Left ventricle myocardium inferior (tissue), 1 donor: ENCODE measurements around the gene METTL27. TPM values are rescaled to one million over a fixed set of nuclear protein-coding genes. Genes with fewer than 3 reads are reported as not detected.

Experiments used
- DNase-seq: peaks from one replicate; pipeline ENCODE4 v3.0.0-alpha.2; 2020
- H3K27ac ChIP-seq: fragments of 200-600 bp; replicated peaks from 2 replicates; pipeline ENCODE4 v1.8.0; 2021
- H3K27me3 ChIP-seq: fragments of 200-600 bp; 2 replicates; pipeline ENCODE4 v1.8.0; 2021; ENCODE audit warnings: low read depth
- H3K36me3 ChIP-seq: fragments of 200-600 bp; 2 replicates; pipeline ENCODE4 v1.8.0; 2021
- H3K4me1 ChIP-seq: fragments of 200-600 bp; 2 replicates; pipeline ENCODE4 v1.8.0; 2021
- H3K4me3 ChIP-seq: fragments of 200-600 bp; 2 replicates; pipeline ENCODE4 v1.8.0; 2021; ENCODE audit warnings: mild to moderate bottlenecking, moderate library complexity
- H3K9me3 ChIP-seq: fragments of 200-600 bp; replicated peaks from 2 replicates; pipeline ENCODE4 v1.8.0; 2021
- intact Hi-C: fragments of 100-400 bp; cut with micrococcal nuclease; formaldehyde crosslinking; loops from one replicate; pipeline ENCODE4 v1.11.0; 2022
- total RNA-seq: library from RNA; stranded (reverse); fragmentation: NEBNext Ultra II Directional; extraction: Animal tissue kit (Norgen Biotek cat#: 25700); gene quantifications from one replicate; pipeline ENCODE4 v1.2.1, GENCODE V29; 2021
- TF ChIP-seq, protein P1 (sequence below): fragments of 200-600 bp; IDR thresholded peaks from 2 replicates; pipeline ENCODE4 v1.8.0; 2021; ENCODE audit warnings: antibody characterized with exemption, mild to moderate bottlenecking, borderline replicate concordance
- donor health status: DM: no; HTN: yes; CAD: no; lungs with severe emphysema.

The METTL27 gene
- total RNA-seq, 1 donor from 2014 or later, result 0.44 TPM

DNA sequence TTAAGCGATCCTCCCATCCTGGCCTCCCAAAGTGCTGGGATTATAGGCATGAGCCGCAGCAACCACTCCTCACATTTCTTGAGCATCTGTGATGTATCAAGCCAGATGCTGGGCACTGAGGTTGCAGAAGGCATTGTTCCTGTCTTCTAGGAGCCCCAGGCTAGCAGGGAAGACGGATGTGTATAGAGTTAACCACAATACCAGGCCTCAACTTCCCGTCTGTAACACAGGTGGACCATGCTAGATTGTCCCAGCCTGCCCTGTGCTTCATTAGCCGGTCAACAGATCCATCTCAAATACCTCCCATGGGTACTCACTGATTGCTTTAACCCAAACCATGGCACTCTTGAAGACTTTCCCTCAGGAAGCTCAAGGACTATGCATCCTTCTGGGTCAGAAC, 13.3 kb downstream of the METTL27 start:
- no peak for DNase-seq
- Histone ChIP-seq H3K27ac (no peak overlapping the region), H3K36me3 (no peaks in the 10 kb centered on the region), H3K27me3 (peaks cover 59% of the 10 kb centered on the region), H3K9me3 (no peaks in the 10 kb centered on the region), H3K4me3 (no peak overlapping the region), H3K4me1 (peaks cover 13% of the 10 kb centered on the region)
- intact Hi-C loops, result no loop called here
- TF ChIP-seq, protein P1, sequence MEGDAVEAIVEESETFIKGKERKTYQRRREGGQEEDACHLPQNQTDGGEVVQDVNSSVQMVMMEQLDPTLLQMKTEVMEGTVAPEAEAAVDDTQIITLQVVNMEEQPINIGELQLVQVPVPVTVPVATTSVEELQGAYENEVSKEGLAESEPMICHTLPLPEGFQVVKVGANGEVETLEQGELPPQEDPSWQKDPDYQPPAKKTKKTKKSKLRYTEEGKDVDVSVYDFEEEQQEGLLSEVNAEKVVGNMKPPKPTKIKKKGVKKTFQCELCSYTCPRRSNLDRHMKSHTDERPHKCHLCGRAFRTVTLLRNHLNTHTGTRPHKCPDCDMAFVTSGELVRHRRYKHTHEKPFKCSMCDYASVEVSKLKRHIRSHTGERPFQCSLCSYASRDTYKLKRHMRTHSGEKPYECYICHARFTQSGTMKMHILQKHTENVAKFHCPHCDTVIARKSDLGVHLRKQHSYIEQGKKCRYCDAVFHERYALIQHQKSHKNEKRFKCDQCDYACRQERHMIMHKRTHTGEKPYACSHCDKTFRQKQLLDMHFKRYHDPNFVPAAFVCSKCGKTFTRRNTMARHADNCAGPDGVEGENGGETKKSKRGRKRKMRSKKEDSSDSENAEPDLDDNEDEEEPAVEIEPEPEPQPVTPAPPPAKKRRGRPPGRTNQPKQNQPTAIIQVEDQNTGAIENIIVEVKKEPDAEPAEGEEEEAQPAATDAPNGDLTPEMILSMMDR, result no peak

DNA sequence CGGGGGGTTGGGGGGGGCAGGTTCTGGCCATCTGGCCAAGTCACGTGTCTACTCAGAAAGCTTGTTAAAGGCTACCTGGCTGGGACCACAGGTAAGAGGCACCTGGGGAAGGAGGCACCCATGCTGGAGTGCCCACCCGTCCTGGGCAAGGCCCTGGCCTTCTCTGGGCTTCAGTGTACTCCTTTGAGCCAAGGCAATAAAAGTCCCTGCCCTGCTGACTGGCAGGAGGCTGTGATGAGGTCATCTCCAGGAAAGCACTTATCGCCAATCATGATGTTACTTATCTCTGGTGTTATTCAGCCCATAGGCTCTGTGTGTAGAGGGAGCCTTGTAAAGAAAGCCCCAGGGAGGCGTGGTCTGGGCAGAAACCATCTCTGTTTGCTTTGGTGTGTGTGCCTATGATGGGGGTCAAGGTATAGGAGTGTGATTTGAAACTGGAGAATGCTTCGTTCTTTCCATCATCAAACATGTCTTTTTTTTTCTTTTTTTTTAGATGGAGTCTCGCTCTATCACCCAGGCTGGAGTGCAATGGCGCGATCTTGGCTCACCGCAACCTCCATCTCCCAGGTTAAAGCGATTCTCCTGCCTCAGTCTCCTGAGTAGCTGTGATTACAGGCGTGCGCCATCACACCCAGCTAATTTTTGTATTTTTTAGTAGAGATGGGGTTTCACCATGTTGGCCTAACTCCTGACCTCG, 14.1 kb downstream of the METTL27 start:
- Histone ChIP-seq H3K27ac (no peak overlapping the region), H3K4me3 (no peak overlapping the region), H3K36me3 (no peaks in the 10 kb centered on the region), H3K9me3 (no peaks in the 10 kb centered on the region), H3K27me3 (peaks cover 62% of the 10 kb centered on the region), H3K4me1 (peaks cover 13% of the 10 kb centered on the region)
- DNase-seq, result no peak
- TF ChIP-seq, protein P1, result no peak
- intact Hi-C loops, result no loop called here

DNA sequence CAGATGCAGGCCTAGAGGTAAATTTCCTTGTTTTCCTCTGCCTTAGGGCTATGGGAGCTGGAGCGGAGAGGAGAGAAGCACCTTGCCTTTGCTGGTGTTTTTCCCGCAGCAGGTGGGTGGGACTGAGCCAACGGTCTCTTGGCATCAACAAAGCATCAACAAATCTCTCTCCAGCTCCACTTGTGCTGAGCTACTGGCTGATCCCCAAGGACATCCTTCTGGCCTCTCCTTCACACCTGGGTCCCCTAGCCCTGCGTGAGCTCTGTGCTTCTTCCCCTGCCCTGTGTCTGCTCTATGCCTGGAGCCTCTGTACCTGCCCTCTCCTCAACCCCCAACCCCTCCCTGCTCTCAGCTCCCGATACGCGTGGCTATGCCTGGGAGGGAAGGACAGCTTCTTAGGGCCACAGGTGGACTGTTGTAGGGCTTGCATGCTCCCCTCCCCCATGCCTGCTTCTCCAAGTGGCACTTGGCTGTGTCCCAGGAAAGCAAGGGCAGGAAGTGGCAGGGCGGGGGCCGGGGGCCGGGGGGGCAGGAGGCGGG, 14.7 kb downstream of the METTL27 start:
- H3K27me3 ChIP-seq, result peaks cover 57% of the 10 kb centered on the region
- no peak for DNase-seq
- no peaks in the 10 kb centered on the region for H3K9me3 ChIP-seq
- TF ChIP-seq, protein P1, result no peak
- peak overlapping the region; percentile 8 for H3K27ac ChIP-seq
- peaks cover 13% of the 10 kb centered on the region for H3K4me1 ChIP-seq
- intact Hi-C loops, result no loop called here
- H3K36me3 ChIP-seq, result no peaks in the 10 kb centered on the region
- H3K4me3 ChIP-seq, result no peak overlapping the region

DNA sequence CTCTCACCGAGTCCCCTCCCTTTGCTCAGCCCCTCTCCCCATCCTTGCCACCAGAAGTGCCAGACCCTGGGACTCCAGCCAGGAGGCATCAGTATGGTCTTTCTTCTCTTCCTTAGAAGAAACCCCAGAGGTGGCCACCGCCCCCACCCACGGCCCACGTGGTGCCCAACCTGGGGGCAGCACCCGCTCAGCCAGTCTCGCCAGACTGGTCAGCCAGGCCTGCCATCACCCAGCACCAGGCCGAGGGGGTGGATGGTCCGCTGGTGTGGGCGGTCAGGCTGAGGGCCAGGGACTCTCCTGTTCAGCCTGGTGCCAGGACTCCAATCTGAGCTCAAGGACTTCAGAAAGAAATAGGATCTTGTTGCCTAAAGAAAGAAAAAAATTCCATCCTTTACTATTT, 17.3 kb downstream of the METTL27 start:
- Histone ChIP-seq H3K9me3 (no peaks in the 10 kb centered on the region), H3K4me3 (no peak overlapping the region), H3K36me3 (no peaks in the 10 kb centered on the region), H3K27me3 (peaks cover 50% of the 10 kb centered on the region), H3K27ac (no peak overlapping the region), H3K4me1 (peaks cover 13% of the 10 kb centered on the region)
- no peak for DNase-seq
- TF ChIP-seq, protein P1, result no peak
- intact Hi-C loops, result no loop called here

DNA sequence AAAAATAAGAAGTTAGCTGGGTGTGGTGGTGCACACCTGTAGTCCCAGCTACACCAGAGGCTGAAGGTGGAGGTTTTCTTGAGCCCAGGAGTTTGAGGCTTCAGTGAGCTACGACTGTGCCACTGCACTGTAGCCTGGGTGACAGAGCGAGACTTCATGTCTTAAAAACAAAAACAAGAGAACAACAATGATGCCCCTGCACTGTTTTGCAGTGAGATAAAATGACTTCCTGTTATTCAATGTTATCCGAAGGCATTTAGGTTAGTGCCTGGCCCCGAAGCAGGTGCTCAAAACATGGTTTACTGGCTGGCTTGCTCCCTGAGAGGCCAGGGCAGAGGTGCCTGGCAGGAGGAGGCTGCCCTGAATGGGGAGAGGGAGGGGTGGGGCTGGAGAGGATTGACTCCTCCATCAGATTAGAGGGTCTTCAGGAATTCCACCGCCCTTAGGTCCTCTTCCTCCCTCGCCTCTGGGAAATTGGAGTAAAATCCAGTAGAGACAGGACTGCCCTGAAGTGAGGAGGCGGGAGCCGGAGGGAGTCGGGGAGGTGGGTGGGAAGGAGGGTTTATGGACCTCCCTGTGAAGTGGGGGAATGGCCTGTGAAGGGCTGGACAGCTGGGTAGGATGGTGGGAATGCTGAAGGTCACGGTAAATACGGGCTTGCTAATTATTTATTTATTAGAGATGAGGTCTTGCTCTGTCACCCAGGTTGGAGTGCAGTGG, 18.3 kb downstream of the METTL27 start:
- intact Hi-C loops, result no loop called here
- no peak overlapping the region for H3K27ac ChIP-seq
- peaks cover 42% of the 10 kb centered on the region for H3K27me3 ChIP-seq
- H3K36me3 ChIP-seq, result no peaks in the 10 kb centered on the region
- no peak for DNase-seq
- H3K9me3 ChIP-seq, result no peaks in the 10 kb centered on the region
- peaks cover 13% of the 10 kb centered on the region for H3K4me1 ChIP-seq
- H3K4me3 ChIP-seq, result no peak overlapping the region
- TF ChIP-seq, protein P1, result no peak
